Cardiac fibroblast (primary cell): ENCODE measurements around the gene CACHD1.

Experiments
- DNase-seq, 2 donors: peaks; one replicate each; pipeline versions ENCODE4 v3.0.0 to v3.0.0-alpha.2; 2010; ENCODE audit warnings: low read depth in 2 of 2
- H3K4me3 ChIP-seq, 2 donors: replicated peaks in 1 of 2; 1 replicate in 1 of 2; 2 replicates in 1 of 2; pipeline ENCODE4 v1.5.1; 2011; ENCODE audit warnings: low read depth in 2 of 2, low read length in 2 of 2, mild to moderate bottlenecking in 2 of 2, moderate library complexity in 1 of 2
- TF ChIP-seq, protein P1 (sequence below): IDR thresholded peaks from one replicate; pipeline ENCODE4 v1.5.1; 2011; ENCODE audit warnings: low read depth, mild to moderate bottlenecking, low read length, inconsistent platforms

Gene CACHD1

DNA sequence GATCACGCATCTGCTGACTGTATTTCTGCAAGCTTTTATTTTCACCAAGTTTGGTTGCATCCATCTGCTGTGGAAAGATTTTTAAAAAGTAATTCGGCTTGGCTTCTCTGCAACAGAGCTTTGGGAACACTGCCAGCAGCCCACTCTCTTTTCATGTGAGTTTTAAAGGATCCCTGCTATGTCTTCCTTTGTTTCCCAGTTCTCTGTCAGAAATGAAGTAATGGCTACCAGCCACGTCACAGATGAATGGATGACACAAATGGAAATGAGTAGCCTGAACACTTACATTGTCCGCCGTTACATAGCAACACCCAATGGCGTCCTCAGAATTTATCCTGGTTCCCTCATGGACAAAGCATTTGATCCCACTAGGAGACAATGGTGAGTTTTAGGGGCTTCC lies 194.4 kb downstream of the CACHD1 start:
- TF ChIP-seq, protein P1, sequence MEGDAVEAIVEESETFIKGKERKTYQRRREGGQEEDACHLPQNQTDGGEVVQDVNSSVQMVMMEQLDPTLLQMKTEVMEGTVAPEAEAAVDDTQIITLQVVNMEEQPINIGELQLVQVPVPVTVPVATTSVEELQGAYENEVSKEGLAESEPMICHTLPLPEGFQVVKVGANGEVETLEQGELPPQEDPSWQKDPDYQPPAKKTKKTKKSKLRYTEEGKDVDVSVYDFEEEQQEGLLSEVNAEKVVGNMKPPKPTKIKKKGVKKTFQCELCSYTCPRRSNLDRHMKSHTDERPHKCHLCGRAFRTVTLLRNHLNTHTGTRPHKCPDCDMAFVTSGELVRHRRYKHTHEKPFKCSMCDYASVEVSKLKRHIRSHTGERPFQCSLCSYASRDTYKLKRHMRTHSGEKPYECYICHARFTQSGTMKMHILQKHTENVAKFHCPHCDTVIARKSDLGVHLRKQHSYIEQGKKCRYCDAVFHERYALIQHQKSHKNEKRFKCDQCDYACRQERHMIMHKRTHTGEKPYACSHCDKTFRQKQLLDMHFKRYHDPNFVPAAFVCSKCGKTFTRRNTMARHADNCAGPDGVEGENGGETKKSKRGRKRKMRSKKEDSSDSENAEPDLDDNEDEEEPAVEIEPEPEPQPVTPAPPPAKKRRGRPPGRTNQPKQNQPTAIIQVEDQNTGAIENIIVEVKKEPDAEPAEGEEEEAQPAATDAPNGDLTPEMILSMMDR: no peak
- DNase-seq: no peak
- H3K4me3 ChIP-seq: no peak overlapping the region

DNA sequence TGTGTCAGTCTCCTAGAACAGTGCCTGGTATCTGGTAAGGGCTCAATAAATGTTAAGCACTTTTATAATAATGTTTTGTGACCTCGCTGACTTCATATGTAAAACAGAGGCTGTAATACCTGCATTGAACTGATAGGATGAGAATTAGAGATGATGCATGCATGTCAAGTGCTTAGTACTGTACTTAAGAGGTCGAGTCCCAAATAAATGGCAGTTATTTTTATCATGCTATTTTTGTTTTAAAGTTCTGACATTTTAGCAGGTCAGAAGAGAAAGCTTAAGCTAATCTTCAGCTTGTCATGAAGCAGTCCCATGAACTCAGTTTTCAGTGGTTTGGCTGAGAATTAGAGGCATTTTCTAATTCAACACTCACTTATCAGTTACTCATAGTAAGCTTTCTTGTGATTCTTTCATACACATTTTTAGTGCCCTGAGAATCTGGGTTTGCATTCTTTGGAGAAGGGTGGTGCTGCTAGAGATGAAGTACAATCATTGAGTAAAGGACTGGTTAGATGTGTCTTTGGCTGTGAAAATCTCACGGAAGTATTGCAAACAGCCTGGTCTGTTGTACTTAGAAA lies 199.3 kb downstream of the CACHD1 start:
- TF ChIP-seq, protein P1: no peak
- no peak overlapping the region for H3K4me3 ChIP-seq
- peak in 1 of 2 donors; percentile 17 for DNase-seq

DNA sequence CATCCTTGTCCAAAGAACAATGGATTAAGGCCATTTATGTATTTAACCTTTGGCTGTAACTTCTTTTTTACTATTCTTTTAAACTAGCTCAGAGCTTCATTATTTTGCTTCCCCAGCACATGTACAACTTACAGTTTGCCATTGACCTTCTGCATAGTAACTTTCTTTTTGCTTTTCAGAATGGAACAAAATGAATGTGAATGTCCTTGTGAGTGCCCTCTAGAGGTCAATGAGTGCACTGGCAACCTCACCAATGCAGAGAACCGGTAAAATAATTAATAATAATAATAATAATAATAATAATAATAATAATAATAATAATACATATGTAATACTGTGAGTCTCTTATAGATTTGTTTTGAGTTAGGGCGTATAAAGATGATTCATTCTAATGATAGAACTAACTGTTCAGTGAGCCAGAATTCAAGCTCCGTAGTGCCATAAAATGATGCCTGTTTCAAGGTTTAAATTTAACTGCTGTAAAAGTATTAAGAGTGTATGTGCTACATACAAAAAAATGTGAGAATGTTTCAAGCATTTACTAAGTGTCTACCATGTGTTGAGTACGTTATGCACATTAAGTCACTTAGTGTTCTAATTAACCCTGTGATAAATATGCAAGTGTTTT lies 205.9 kb downstream of the CACHD1 start:
- no peak overlapping the region for H3K4me3 ChIP-seq
- peak; percentile 51 to 56 for DNase-seq
- TF ChIP-seq, protein P1: peak; percentile 73

DNA sequence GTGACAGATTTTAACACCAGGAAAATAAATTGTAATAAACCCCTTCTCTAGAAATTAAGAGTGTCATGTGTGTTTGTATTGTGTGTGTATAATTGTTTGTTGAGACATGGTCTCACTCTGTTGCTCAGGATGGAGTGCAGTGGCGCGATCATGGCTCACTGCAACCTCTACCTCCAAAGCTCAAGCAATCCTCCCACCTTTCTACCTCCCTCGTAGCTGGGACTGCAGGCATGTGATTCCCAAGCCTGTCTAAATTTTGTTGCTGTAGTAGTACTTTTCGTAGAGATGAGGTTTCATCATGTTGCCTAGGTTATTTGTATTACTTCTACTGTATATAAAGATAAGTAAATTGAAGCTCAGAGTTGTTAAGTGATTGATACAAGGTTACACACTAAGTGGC lies 206.5 kb downstream of the CACHD1 start:
- H3K4me3 ChIP-seq: no peak overlapping the region
- TF ChIP-seq, protein P1: no peak
- no peak for DNase-seq

DNA sequence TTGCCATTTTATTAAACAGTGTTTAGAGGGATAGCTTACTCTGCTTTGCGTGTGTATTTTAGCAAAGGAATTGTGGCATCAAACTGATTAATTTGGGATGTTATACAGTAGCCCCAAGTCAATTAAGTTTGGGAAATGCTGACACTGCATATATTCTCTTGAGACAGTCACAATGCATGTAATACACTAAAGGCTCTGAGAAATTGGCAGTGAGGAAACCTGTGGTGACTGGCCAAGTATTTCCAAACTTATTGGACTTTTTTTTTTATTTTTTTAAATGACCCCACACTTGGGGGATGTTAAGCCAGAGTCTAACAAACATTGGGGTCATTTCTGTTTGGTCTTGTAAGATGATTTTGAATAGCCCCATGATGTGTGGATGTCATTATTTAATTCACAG lies 207.6 kb downstream of the CACHD1 start:
- TF ChIP-seq, protein P1: no peak
- no peak for DNase-seq
- H3K4me3 ChIP-seq: no peak overlapping the region

DNA sequence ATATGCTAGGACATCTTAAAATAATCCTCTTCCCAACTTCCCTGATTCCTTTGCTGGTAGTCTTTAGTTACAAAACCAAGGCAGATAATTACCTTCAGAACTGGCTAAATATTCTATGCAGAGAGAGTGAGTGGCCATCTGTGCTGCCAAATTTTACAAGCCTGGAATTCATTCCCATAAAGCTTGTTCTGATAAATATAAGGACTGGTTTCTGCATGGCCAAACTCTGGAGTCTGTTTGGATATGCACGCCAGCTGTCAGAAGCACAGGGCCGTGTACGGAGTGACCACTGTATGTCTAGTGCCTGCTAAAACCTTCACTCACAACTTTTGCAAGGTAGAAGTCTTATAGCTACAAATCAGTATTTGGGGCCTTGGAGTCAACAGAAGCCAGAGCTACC lies 208.4 kb downstream of the CACHD1 start:
- no peak overlapping the region for H3K4me3 ChIP-seq
- TF ChIP-seq, protein P1: no peak
- no peak for DNase-seq

DNA sequence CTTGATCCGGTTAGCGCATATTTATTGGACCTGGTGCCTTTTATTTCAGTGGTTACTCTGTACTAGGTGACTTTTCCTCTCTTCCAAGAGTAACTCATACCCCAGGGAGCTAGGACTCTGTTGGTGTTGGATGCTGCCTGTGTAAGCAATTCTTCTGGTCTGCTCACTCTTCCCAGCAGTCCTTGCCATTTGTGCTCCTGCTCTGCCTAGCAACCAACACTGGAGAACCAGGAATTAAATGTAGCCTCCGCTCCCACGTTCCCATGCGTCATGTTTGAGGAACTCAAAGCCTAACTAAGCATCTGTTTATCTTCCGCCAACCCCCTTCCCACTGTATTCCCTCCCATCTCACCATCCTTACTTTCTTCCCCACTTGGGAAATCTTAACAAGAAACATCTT lies 209.2 kb downstream of the CACHD1 start:
- DNase-seq: no peak
- TF ChIP-seq, protein P1: no peak
- no peak overlapping the region for H3K4me3 ChIP-seq
